ENCODE results near the gene PPM1J. TPM values are rescaled to one million over a fixed set of nuclear protein-coding genes. Genes with fewer than 3 reads are reported as not detected.

PPM1J gene
- polyA plus RNA-seq, 3 donors: 0.28 to 0.75 (median 0.69) TPM

- Histone ChIP-seq H3K9ac (ENCODE audit: insufficient read depth, low read length, poor library complexity, severe bottlenecking) (no peak overlapping the region), H3K79me2 (ENCODE audit: insufficient read depth, low read length) (no peaks in the 10 kb centered on the region), H3K4me1 (ENCODE audit: control insufficient read depth in 1 of 2, insufficient read depth in 2 of 2, low read length in 2 of 2) (no peaks in the 10 kb centered on the region), H3K36me3 (replicated peaks in 1 of 2; ENCODE audit: control insufficient read depth in 1 of 2, insufficient read depth in 2 of 2, low read length in 2 of 2) (peaks cover 0 to 18% of the 10 kb centered on the region in 2 donors), H4K20me1 (ENCODE audit: insufficient read depth, low read length) (peaks cover 6% of the 10 kb centered on the region), H2AFZ (ENCODE audit: insufficient read depth, low read depth, low read length, poor library complexity, severe bottlenecking) (no peak overlapping the region), H3K9me3 (replicated peaks in 1 of 2; ENCODE audit: control insufficient read depth in 1 of 2, insufficient read depth in 1 of 2, low read length in 2 of 2) (no peaks in the 10 kb centered on the region), H3K4me3 (replicated peaks in 1 of 3; ENCODE audit: low read depth in 2 of 3, low read length in 3 of 3) (no peak overlapping the region), H3K27me3 (ENCODE audit: control insufficient read depth in 2 of 2, insufficient read depth in 2 of 2, low read length in 2 of 2) (no peaks in the 10 kb centered on the region), H3K4me2 (replicated peaks; ENCODE audit: extremely low read depth, low read length, poor library complexity, severe bottlenecking) (no peak overlapping the region), H3K27ac (ENCODE audit: low read depth in 1 of 2, low read length in 2 of 2) (no peak overlapping the region)
- peaks cover 0 to 7% of the 10 kb centered on the region in 2 donors for H3K36me3 Mint-ChIP-seq
- H3K27me3 Mint-ChIP-seq (ENCODE audit: low read depth in 3 of 3): peaks cover 0 to 2% (median 0%) of the 10 kb centered on the region in 3 donors
- TF ChIP-seq CTCF (IDR thresholded peaks at IDR 0.05): no peak
- no peaks in the 10 kb centered on the region for H3K4me1 Mint-ChIP-seq
- intact Hi-C loops (cut with micrococcal nuclease): no loop called here
- WGBS (ENCODE audit: insufficient coverage): 93% methylated on average over 3 of the region's 4 CpGs
- H3K27ac Mint-ChIP-seq: no peak overlapping the region
- DNase-seq: no peak
- peaks cover 0 to 1% (median 0%) of the 10 kb centered on the region in 7 donors for H3K9me3 Mint-ChIP-seq
- H3K4me3 Mint-ChIP-seq: no peak overlapping the region
Measured at GRCh38 chr1:112687361-112687760, 27.8 kb downstream of the PPM1J start.

GRCh38 chr1:112686835-112687234 lies 28.3 kb downstream of the PPM1J start:
- no peaks in the 10 kb centered on the region for H3K4me1 ChIP-seq (ENCODE audit: control insufficient read depth in 1 of 2, insufficient read depth in 2 of 2, low read length in 2 of 2)
- H4K20me1 ChIP-seq (ENCODE audit: insufficient read depth, low read length): peaks cover 6% of the 10 kb centered on the region
- no peaks in the 10 kb centered on the region for H3K79me2 ChIP-seq (ENCODE audit: insufficient read depth, low read length)
- H3K9me3 Mint-ChIP-seq: peaks cover 0 to 1% (median 0%) of the 10 kb centered on the region in 7 donors
- no peak overlapping the region for H3K4me3 ChIP-seq (replicated peaks in 1 of 3; ENCODE audit: low read depth in 2 of 3, low read length in 3 of 3)
- H3K9me3 ChIP-seq (replicated peaks in 1 of 2; ENCODE audit: control insufficient read depth in 1 of 2, insufficient read depth in 1 of 2, low read length in 2 of 2): no peaks in the 10 kb centered on the region
- H3K27me3 Mint-ChIP-seq (ENCODE audit: low read depth in 3 of 3): peaks cover 0 to 2% (median 0%) of the 10 kb centered on the region in 3 donors
- H3K4me3 Mint-ChIP-seq: no peak overlapping the region
- H3K27ac Mint-ChIP-seq: no peak overlapping the region
- H3K36me3 ChIP-seq (replicated peaks in 1 of 2; ENCODE audit: control insufficient read depth in 1 of 2, insufficient read depth in 2 of 2, low read length in 2 of 2): peaks cover 0 to 13% of the 10 kb centered on the region in 2 donors
- H3K4me2 ChIP-seq (replicated peaks; ENCODE audit: extremely low read depth, low read length, poor library complexity, severe bottlenecking): no peak overlapping the region
- no peak overlapping the region for H2AFZ ChIP-seq (ENCODE audit: insufficient read depth, low read depth, low read length, poor library complexity, severe bottlenecking)
- H3K27ac ChIP-seq (ENCODE audit: low read depth in 1 of 2, low read length in 2 of 2): no peak overlapping the region
- intact Hi-C loops (cut with micrococcal nuclease): no loop called here
- no peaks in the 10 kb centered on the region for H3K4me1 Mint-ChIP-seq
- no peaks in the 10 kb centered on the region for H3K27me3 ChIP-seq (ENCODE audit: control insufficient read depth in 2 of 2, insufficient read depth in 2 of 2, low read length in 2 of 2)
- 100% methylated on average over 2 of the region's 4 CpGs for WGBS (ENCODE audit: insufficient coverage)
- no peak for TF ChIP-seq CTCF (IDR thresholded peaks at IDR 0.05)
- no peak overlapping the region for H3K9ac ChIP-seq (ENCODE audit: insufficient read depth, low read length, poor library complexity, severe bottlenecking)
- peaks cover 0 to 6% of the 10 kb centered on the region in 2 donors for H3K36me3 Mint-ChIP-seq
- no peak for DNase-seq
